ENCODE measurements around the gene FAM228B.
"Not testable (repeated sequence)": the region's sequence is repeated elsewhere in the genome, so short reads cannot be mapped to it uniquely, and the experiment has no call there.

The FAM228B gene

GRCh38 chr2:24104110-24104650, 19.1 kb upstream of the FAM228B start:
- DNase-seq, result no peak

GRCh38 chr2:24104906-24105305, 18.4 kb upstream of the FAM228B start:
- DNase-seq, result no peak

GRCh38 chr2:24105816-24106215, 17.5 kb upstream of the FAM228B start:
- DNase-seq, result no peak

GRCh38 chr2:24106786-24107185, 16.5 kb upstream of the FAM228B start:
- no peak for DNase-seq

- DNase-seq, result no peak
Measured at GRCh38 chr2:24107336-24107735, 15.9 kb upstream of the FAM228B start.

- not testable (repeated sequence) for DNase-seq
Measured at GRCh38 chr2:24109431-24109830, 13.8 kb upstream of the FAM228B start.

- DNase-seq, result no peak
Measured at GRCh38 chr2:24110660-24111303, 12.5 kb upstream of the FAM228B start.

- no peak for DNase-seq
Measured at GRCh38 chr2:24111407-24111901, 11.8 kb upstream of the FAM228B start.

- no peak for DNase-seq
Measured at GRCh38 chr2:24115057-24115456, 8.2 kb upstream of the FAM228B start.

- DNase-seq, result no peak
Measured at GRCh38 chr2:24117902-24118301, 5.4 kb upstream of the FAM228B start.

GRCh38 chr2:24121066-24121465, 2.2 kb upstream of the FAM228B start:
- no peak for DNase-seq

- DNase-seq, result no peak
Measured at GRCh38 chr2:24121469-24121868, 1.8 kb upstream of the FAM228B start.

- DNase-seq, result no peak
Measured at GRCh38 chr2:24122366-24123194, 689 bp upstream of the FAM228B start.

GRCh38 chr2:24123922-24124580, 782 bp downstream of the FAM228B start:
- peak in 1 of 2 experiments; percentile 49 for DNase-seq

- no peak for DNase-seq
Measured at GRCh38 chr2:24125956-24126355, 2.7 kb downstream of the FAM228B start.

- no peak for DNase-seq
Measured at GRCh38 chr2:24132543-24132942, 9.3 kb downstream of the FAM228B start.

GRCh38 chr2:24140305-24140704, 17.0 kb downstream of the FAM228B start:
- not testable (repeated sequence) for DNase-seq

- no peak for DNase-seq
Measured at GRCh38 chr2:24147364-24147763, 24.1 kb downstream of the FAM228B start.

GRCh38 chr2:24152413-24153197, 29.3 kb downstream of the FAM228B start:
- no peak for DNase-seq

- no peak for DNase-seq
Measured at GRCh38 chr2:24153478-24153877, 30.2 kb downstream of the FAM228B start.

- no peak for DNase-seq
Measured at GRCh38 chr2:24158131-24158530, 34.9 kb downstream of the FAM228B start.

GRCh38 chr2:24159708-24160107, 36.4 kb downstream of the FAM228B start:
- DNase-seq, result no peak

GRCh38 chr2:24160761-24161160, 37.5 kb downstream of the FAM228B start:
- no peak for DNase-seq

Data from activated CD4-positive, alpha-beta T cell treated with anti-CD3 and anti-CD28 coated beads, Interleukin-2, amount 50 U/mL, for 48 hours (primary cell).